SK-N-MC (cell line): ENCODE measurements around the gene GOLT1A.

ENCODE experiments used
- DNase-seq: peaks from one replicate; pipeline ENCODE4 v3.0.0-alpha.2; 2011; ENCODE audit warnings: low read depth, low spot score
- H3K27ac ChIP-seq: fragments of 200-600 bp; sonication (generic); 2 replicates; pipeline ENCODE4 v1.5.1; 2016; ENCODE audit warnings: mixed run types
- H3K36me3 ChIP-seq: fragments of 200-600 bp; sonication (generic); 2 replicates; pipeline ENCODE4 v1.6.1; 2017; ENCODE audit warnings: antibody characterized with exemption, low read length, mixed read lengths; ENCODE audit not compliant: insufficient read depth
- H3K4me3 ChIP-seq: fragments of 200-600 bp; sonication (generic); 2 replicates; pipeline ENCODE4 v1.5.1; 2016
- H3K9ac ChIP-seq: fragments of 200-600 bp; sonication (generic); 2 replicates; pipeline ENCODE4 v1.8.0; 2017; ENCODE audit warnings: mixed run types, mixed read lengths; ENCODE audit not compliant: insufficient read length
- H3K9me3 ChIP-seq: fragments of 200-600 bp; sonication (generic); 2 replicates; pipeline ENCODE4 v1.6.1; 2017; ENCODE audit warnings: low read depth, mild to moderate bottlenecking, antibody characterized with exemption, low read length, moderate library complexity, mixed read lengths
- EZH2 ChIP-seq: fragments of 200-600 bp; sonication (generic); IDR thresholded peaks from one replicate; pipeline ENCODE4 v1.6.1; 2017; ENCODE audit warnings: antibody characterized with exemption
- FOXP2 ChIP-seq: optimal IDR thresholded peaks from 2 replicates; pipeline ENCODE3; 2011; ENCODE audit warnings: mild to moderate bottlenecking, moderate library complexity; ENCODE audit not compliant: insufficient read depth; ENCODE audit errors: extremely low read length, control extremely low read depth
- POLR2AphosphoS5 ChIP-seq: IDR thresholded peaks from 2 replicates; pipeline ENCODE4 v1.6.1; 2012; ENCODE audit warnings: mild to moderate bottlenecking, low read depth, low read length, borderline replicate concordance

The GOLT1A gene

DNA sequence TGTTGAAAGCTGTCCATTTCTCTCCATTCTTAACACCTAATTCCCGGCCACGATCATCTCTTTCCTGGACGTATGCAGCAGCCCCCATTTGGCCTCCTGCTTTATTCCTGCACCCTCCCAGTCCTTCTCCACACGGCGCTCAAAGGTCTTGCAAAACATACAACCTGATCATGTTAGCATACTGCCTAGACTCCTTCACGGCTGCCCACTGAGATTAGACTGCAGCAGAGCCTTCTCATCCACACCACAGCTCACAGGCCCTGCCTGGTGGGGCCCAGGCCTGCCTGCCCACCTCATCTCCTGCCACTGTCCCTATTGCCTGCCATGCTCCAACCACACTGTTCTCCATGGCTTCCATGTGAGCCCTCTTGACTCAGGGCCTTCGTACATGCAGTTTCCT lies 2.7 kb downstream of the GOLT1A start:
- Histone ChIP-seq H3K36me3 (no peaks in the 10 kb centered on the region), H3K9me3 (no peaks in the 10 kb centered on the region), H3K9ac (no peak overlapping the region), H3K4me3 (no peak overlapping the region), H3K27ac (no peak overlapping the region)
- DNase-seq: no peak
- TF ChIP-seq FOXP2 (no peak), POLR2AphosphoS5 (no peak), EZH2 (no peak)

DNA sequence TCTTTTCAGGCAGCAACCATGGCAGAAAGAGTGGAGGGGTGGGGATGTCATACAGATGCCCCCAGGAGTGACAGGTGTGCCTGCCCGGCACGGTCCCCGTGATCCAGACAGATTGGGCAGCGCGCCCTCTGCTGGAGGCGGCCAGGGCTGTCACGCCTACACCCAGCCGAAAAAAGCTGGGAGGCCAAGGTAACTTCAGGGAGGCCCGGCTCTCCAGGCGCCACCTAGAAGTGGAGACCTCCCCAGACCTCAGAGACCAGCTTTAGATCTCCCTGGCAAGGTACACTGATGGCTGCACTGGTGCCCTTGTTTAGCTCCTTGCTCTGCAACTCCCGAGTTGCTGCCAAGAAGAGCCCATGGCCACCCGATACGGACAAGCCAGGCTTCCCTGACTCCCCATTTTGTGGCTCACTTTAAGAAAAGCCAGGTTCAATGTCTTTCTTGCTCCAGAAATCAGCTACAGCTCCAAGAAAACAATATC lies 6.6 kb downstream of the GOLT1A start:
- TF ChIP-seq POLR2AphosphoS5: no peak
- no peak for TF ChIP-seq FOXP2
- no peak for TF ChIP-seq EZH2
- no peak overlapping the region for H3K27ac ChIP-seq
- DNase-seq: no peak
- no peaks in the 10 kb centered on the region for H3K9me3 ChIP-seq
- no peaks in the 10 kb centered on the region for H3K36me3 ChIP-seq
- no peak overlapping the region for H3K9ac ChIP-seq
- no peak overlapping the region for H3K4me3 ChIP-seq

DNA sequence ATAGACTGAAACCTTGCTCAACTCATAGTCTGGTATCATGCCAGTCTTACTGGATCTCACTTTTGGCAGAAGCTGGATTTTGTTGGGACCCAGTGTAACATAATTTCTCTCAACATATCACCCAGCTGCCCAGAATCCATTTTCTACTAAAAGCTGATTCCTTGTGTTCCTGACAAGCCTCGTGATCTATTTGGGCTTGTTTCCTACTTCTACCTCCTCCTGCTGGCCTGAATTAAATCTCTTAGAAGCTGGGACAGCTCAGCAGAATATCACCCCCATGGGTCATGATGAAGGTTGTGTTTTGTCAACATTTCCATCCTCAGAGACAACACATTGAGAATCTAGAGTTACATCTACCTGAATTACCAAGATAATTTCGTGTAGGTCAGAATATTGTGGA lies 7.7 kb downstream of the GOLT1A start:
- DNase-seq: no peak
- Histone ChIP-seq H3K4me3 (no peak overlapping the region), H3K27ac (no peak overlapping the region), H3K9ac (no peak overlapping the region), H3K9me3 (no peaks in the 10 kb centered on the region), H3K36me3 (no peaks in the 10 kb centered on the region)
- no peak for TF ChIP-seq EZH2
- TF ChIP-seq POLR2AphosphoS5: no peak
- no peak for TF ChIP-seq FOXP2

DNA sequence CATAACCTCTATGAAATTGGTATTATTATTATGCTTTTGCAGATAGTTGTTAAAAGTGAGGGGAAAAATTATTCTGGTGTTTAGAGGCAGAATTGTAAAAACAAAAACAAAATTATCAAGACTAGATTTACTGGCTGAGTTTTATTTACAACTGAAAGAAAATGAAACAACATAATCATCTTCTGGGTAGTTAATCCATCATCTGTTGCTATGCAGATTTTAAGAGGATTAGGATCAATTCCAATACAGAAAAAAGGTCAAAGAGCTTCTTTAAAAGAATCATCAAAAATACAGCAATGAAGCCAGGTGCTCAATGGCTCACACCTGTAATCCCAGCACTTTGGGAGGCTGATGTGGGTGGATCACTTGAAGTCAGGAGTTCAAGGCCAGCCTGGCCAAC lies 8.3 kb downstream of the GOLT1A start:
- TF ChIP-seq EZH2 (no peak), POLR2AphosphoS5 (no peak), FOXP2 (no peak)
- Histone ChIP-seq H3K9me3 (no peaks in the 10 kb centered on the region), H3K9ac (no peak overlapping the region), H3K36me3 (no peaks in the 10 kb centered on the region), H3K27ac (no peak overlapping the region), H3K4me3 (no peak overlapping the region)
- DNase-seq: no peak

DNA sequence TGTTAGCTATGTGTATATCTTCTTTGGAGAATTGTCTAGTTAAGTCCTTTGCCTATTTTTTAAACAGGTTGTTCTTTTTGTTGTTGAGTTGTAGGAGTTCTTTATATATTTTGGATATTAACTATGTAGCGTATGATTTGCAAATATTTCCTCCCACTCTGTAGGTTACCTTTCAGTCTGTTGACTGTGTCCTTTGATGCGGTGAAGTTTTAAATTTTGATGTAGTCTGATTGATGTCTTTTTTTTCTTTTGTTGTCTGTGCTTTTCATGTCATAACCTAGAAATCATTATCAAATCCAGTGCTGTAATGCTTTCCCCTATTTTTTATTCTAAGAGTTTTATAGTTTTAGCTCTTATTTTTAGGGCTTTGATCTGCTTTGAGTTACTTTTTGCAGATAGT lies 8.8 kb downstream of the GOLT1A start:
- H3K4me3 ChIP-seq: no peak overlapping the region
- H3K9me3 ChIP-seq: no peaks in the 10 kb centered on the region
- no peak overlapping the region for H3K9ac ChIP-seq
- no peak for DNase-seq
- TF ChIP-seq EZH2 (no peak), FOXP2 (no peak), POLR2AphosphoS5 (no peak)
- H3K27ac ChIP-seq: no peak overlapping the region
- no peaks in the 10 kb centered on the region for H3K36me3 ChIP-seq

DNA sequence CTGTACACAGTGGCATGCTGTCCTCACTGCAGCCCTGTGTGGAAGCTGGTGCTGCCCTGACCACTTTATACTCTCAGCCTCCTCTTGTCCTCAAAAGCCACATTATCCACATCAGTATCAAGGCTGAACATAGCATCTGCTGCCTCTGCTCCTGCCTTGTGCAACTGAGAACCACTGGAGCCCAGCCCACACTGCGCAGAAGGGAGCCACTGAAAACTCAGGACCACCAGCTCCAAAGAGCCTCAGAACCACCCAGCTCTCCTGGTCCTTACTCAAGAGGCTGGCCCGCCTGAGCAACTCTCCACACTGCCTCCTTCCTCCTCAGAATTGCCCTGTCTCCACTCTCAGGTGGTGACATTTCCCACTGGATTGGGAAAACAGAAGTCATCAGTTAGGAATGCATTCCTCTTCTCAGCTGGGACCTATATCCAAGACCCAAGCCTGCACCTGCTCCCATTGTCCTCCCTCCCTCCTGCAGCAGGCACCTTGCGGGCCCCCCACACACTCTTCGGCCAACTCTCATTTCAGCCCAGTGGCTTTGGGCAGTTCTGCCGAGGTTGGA lies 10.5 kb downstream of the GOLT1A start:
- H3K9me3 ChIP-seq: no peaks in the 10 kb centered on the region
- DNase-seq: no peak
- no peak overlapping the region for H3K27ac ChIP-seq
- H3K4me3 ChIP-seq: no peak overlapping the region
- no peaks in the 10 kb centered on the region for H3K36me3 ChIP-seq
- no peak for TF ChIP-seq EZH2
- TF ChIP-seq POLR2AphosphoS5: no peak
- no peak for TF ChIP-seq FOXP2
- no peak overlapping the region for H3K9ac ChIP-seq

DNA sequence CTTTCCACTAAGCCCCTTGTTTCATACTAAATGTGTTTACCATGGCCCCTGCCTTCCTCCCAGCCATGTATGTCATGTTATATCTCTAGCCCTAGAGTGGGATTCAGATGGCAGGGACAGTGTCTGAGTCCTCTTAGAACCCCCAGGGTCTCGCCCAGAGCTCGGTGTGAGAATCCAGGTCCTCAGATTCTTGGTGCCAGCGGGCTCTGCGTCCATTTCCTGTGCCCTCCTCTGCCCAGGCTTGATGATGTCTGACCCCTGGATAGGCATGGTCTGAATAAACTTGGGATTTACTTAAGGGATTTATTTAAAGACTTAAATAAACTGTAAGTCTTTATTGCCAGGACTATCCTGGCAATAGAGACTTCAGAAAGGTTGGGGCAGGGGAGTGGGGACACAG lies 11.3 kb downstream of the GOLT1A start:
- no peaks in the 10 kb centered on the region for H3K9me3 ChIP-seq
- H3K9ac ChIP-seq: no peak overlapping the region
- no peaks in the 10 kb centered on the region for H3K36me3 ChIP-seq
- TF ChIP-seq FOXP2 (no peak), POLR2AphosphoS5 (no peak), EZH2 (no peak)
- no peak for DNase-seq
- H3K27ac ChIP-seq: no peak overlapping the region
- H3K4me3 ChIP-seq: no peak overlapping the region

DNA sequence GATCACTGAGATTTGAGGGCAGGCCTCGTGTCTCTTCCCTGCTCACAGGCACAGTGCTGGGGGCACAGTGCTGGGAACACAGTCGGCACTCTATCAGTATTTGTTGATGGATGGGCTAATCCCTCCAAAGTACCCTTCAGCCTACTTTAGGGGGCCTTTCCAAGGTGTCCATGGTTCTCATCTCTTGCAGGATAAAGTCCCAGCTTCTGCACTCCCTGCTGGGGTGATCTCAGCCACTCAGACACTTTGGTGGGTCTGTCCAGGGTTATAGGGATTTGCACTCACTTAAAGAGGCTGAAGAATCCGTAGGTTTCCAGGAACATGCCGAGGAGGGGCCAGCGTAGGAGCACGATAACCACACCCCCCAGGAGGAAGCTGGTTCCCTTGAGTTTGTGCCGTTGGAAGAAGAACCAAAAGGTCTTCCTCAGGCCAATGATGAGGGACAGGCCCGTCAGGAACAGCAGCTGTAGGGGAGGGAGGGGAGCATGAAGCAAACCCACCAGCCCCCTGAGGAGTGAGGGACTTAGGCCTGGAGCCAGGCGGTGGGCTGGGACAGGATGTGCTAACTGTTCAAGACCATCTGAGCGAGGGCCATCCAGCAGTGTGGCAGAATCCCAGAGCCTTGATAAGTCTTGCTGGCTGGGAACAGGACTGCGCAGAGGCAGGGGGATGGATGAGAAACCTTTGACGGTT lies 12.3 kb downstream of the GOLT1A start:
- H3K9me3 ChIP-seq: no peaks in the 10 kb centered on the region
- no peaks in the 10 kb centered on the region for H3K36me3 ChIP-seq
- H3K9ac ChIP-seq: no peak overlapping the region
- H3K4me3 ChIP-seq: no peak overlapping the region
- TF ChIP-seq FOXP2 (no peak), POLR2AphosphoS5 (no peak), EZH2 (no peak)
- H3K27ac ChIP-seq: no peak overlapping the region
- no peak for DNase-seq
